SK-N-SH treated with all-trans-retinoic acid at 6 μM for 48 hours (cell line): ENCODE measurements around the gene TCF7.

ENCODE experiments used
- ATAC-seq: fragments of 200-7000 bp; cut with Tn5 transposase; 3 replicates; pipeline ENCODE4 v1.9.1; 2020; ENCODE audit warnings: mild to moderate bottlenecking, moderate library complexity
- ARNTL ChIP-seq: fragments of 450-650 bp; formaldehyde crosslinking; IDR thresholded peaks from 2 replicates; pipeline ENCODE4 v1.5.0; 2020; ENCODE audit warnings: low read depth, mild to moderate bottlenecking, moderate library complexity, borderline replicate concordance
- BACH2 ChIP-seq: fragments of 250-450 bp; sonication (Bioruptor Pico); IDR thresholded peaks from 2 replicates; pipeline ENCODE4 v1.9.0; 2021; ENCODE audit warnings: mild to moderate bottlenecking, borderline replicate concordance
- CSDC2 ChIP-seq: fragments of 250-450 bp; sonication (Bioruptor Pico); IDR thresholded peaks from 2 replicates; pipeline ENCODE4 v1.5.0; 2020; ENCODE audit warnings: mild to moderate bottlenecking, moderate library complexity
- ESRRG ChIP-seq: fragments of 250-450 bp; sonication (Bioruptor Pico); IDR thresholded peaks from 2 replicates; pipeline ENCODE4 v1.6.1; 2021; ENCODE audit warnings: mild to moderate bottlenecking
- GLIS3 ChIP-seq: fragments of 250-450 bp; sonication (Bioruptor Pico); IDR thresholded peaks from 2 replicates; pipeline ENCODE4 v1.5.0; 2020; ENCODE audit warnings: mild to moderate bottlenecking, moderate library complexity
- ISL1 ChIP-seq: fragments of 250-450 bp; sonication (Bioruptor Pico); IDR thresholded peaks from 2 replicates; pipeline ENCODE4 v2.1.2; 2022; ENCODE audit warnings: mild to moderate bottlenecking, moderate library complexity
- OSR1 ChIP-seq: fragments of 250-450 bp; sonication (Bioruptor Pico); IDR thresholded peaks from 2 replicates; pipeline ENCODE4 v1.8.0; 2022; ENCODE audit warnings: moderate library complexity, mild to moderate bottlenecking, inconsistent platforms
- PPARA ChIP-seq: fragments of 250-450 bp; sonication (Bioruptor Pico); IDR thresholded peaks from 2 replicates; pipeline ENCODE4 v1.5.0; 2020; ENCODE audit warnings: mild to moderate bottlenecking, borderline replicate concordance
- RARB ChIP-seq: fragments of 250-450 bp; sonication (Bioruptor Pico); IDR thresholded peaks from 2 replicates; pipeline ENCODE4 v1.8.0; 2021; ENCODE audit warnings: mild to moderate bottlenecking, moderate library complexity
- SNAI2 ChIP-seq: fragments of 250-450 bp; sonication (Bioruptor Pico); IDR thresholded peaks from 2 replicates; pipeline ENCODE4 v1.5.0; 2020; ENCODE audit warnings: mild to moderate bottlenecking, moderate library complexity
- TCF4 ChIP-seq: fragments of 250-450 bp; sonication (Bioruptor Pico); IDR thresholded peaks from 2 replicates; pipeline ENCODE4 v1.8.0; 2021; ENCODE audit warnings: mild to moderate bottlenecking, moderate library complexity, borderline replicate concordance
- TOX ChIP-seq: fragments of 250-450 bp; sonication (Bioruptor Pico); IDR thresholded peaks from 2 replicates; pipeline ENCODE4 v1.8.0; 2021; ENCODE audit warnings: mild to moderate bottlenecking, moderate library complexity, borderline replicate concordance
- ZFP3 ChIP-seq: fragments of 250-450 bp; sonication (Bioruptor Pico); IDR thresholded peaks from 2 replicates; pipeline ENCODE4 v1.5.0; 2020; ENCODE audit warnings: mild to moderate bottlenecking, moderate library complexity
- ZFP30 ChIP-seq: fragments of 450-650 bp; formaldehyde crosslinking; IDR thresholded peaks from 2 replicates; pipeline ENCODE4 v1.5.0; 2022; ENCODE audit warnings: mild to moderate bottlenecking, moderate library complexity
- ZNF565 ChIP-seq: fragments of 450-650 bp; formaldehyde crosslinking; conservative IDR thresholded peaks from 2 replicates; pipeline ENCODE4 v1.5.0; 2020; ENCODE audit warnings: low read depth, mild to moderate bottlenecking, moderate library complexity
- ZNF70 ChIP-seq: fragments of 450-650 bp; formaldehyde crosslinking; IDR thresholded peaks from 2 replicates; pipeline ENCODE4 v1.5.0; 2020; ENCODE audit warnings: mild to moderate bottlenecking, moderate library complexity
- ZNF8 ChIP-seq: fragments of 450-650 bp; formaldehyde crosslinking; IDR thresholded peaks from 2 replicates; pipeline ENCODE4 v1.5.0; 2020; ENCODE audit warnings: mild to moderate bottlenecking, moderate library complexity
- TF ChIP-seq, protein P1 (sequence below): fragments of 250-450 bp; sonication (Bioruptor Pico); IDR thresholded peaks from 2 replicates; pipeline ENCODE4 v1.5.0; 2020; ENCODE audit warnings: mild to moderate bottlenecking, moderate library complexity
- TF ChIP-seq, protein P2 (sequence below): fragments of 250-450 bp; sonication (Bioruptor Pico); IDR thresholded peaks from 2 replicates; pipeline ENCODE4 v1.5.1; 2020; ENCODE audit warnings: low read depth, mild to moderate bottlenecking, moderate library complexity
- TF ChIP-seq, protein P3 (sequence below): fragments of 250-450 bp; sonication (Bioruptor Pico); IDR thresholded peaks from 2 replicates; pipeline ENCODE4 v1.8.0; 2021; ENCODE audit warnings: low read depth, mild to moderate bottlenecking, moderate library complexity, borderline replicate concordance
- TF ChIP-seq, protein P4 (sequence below): fragments of 250-450 bp; sonication (Bioruptor Pico); IDR thresholded peaks from 2 replicates; pipeline ENCODE4 v1.8.0; 2020; ENCODE audit warnings: mild to moderate bottlenecking, moderate library complexity, borderline replicate concordance
- TF ChIP-seq, protein P5 (sequence below): fragments of 250-450 bp; sonication (Bioruptor Pico); IDR thresholded peaks from 2 replicates; pipeline ENCODE4 v1.5.1; 2021; ENCODE audit warnings: mild to moderate bottlenecking, moderate library complexity

The TCF7 gene

DNA sequence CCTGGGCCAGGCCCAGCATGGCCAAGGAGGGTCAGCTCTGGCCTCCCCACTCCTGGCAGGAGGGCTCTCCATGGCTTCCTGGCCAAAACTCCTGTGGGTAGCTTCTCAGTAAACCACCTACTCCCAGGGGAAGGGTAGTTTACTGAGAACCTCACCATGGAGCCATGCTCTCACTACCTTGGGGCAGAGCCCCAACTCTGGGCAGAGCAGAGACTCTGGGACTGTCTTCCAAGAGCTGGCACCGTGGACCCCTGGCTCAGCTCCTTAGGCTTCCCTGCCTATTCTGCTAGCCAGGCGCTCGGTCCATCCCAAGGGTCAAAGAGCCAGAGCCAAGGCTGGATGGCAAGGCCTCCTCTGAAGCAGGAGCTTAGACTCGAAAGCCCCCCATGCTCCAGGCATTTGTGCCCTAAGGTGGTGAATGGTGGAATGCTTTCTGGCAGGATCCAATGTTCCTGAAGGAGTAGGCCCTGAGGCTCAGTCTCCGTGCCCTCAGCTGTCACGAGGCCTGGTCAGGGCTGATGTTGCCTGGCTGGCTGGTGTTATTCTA, 19.6 kb downstream of the TCF7 start:
- ATAC-seq, result no peak
- TF ChIP-seq GLIS3 (CRISPR knock-in tag), result no peak

DNA sequence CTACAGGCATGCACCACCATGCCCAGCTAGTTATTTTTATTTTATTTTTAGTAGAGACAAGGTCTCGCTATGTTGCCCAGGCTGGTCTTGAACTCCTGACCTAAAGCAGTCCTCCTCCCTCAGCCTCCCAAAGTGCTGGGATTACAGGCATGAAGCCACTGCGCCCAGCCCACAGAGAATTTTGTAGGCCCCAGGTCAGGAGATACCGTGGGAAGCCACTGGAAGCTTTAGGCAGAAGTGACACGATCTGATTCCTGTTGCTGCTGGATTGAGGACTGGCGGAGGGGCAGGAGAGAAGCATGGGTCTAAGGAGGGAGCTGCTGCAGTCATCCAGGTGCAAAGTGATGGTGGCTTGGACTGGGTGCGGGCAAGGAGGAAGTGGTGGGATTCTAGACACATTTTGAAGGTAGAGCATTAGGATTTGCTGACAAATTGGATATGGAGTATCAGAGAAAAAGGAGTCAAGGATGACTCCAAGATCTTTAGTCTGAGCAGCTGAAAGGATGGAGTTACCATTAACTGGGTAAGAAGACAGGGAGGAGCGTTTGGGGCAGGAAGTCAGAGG, 20.7 kb downstream of the TCF7 start:
- no peak for ATAC-seq
- TF ChIP-seq GLIS3 (CRISPR knock-in tag) (no peak), ESRRG (CRISPR knock-in tag) (no peak), CSDC2 (CRISPR knock-in tag) (no peak), SNAI2 (CRISPR knock-in tag) (no peak), TOX (CRISPR knock-in tag) (no peak), RARB (CRISPR knock-in tag) (no peak), PPARA (no peak), ZNF565 (no peak), OSR1 (CRISPR knock-in tag) (no peak), TCF4 (CRISPR knock-in tag) (no peak), ZNF8 (CRISPR knock-in tag) (no peak), ZFP30 (CRISPR knock-in tag) (no peak), ZFP3 (CRISPR knock-in tag) (no peak), BACH2 (CRISPR knock-in tag) (no peak), ARNTL (no peak)
- TF ChIP-seq, protein P1, sequence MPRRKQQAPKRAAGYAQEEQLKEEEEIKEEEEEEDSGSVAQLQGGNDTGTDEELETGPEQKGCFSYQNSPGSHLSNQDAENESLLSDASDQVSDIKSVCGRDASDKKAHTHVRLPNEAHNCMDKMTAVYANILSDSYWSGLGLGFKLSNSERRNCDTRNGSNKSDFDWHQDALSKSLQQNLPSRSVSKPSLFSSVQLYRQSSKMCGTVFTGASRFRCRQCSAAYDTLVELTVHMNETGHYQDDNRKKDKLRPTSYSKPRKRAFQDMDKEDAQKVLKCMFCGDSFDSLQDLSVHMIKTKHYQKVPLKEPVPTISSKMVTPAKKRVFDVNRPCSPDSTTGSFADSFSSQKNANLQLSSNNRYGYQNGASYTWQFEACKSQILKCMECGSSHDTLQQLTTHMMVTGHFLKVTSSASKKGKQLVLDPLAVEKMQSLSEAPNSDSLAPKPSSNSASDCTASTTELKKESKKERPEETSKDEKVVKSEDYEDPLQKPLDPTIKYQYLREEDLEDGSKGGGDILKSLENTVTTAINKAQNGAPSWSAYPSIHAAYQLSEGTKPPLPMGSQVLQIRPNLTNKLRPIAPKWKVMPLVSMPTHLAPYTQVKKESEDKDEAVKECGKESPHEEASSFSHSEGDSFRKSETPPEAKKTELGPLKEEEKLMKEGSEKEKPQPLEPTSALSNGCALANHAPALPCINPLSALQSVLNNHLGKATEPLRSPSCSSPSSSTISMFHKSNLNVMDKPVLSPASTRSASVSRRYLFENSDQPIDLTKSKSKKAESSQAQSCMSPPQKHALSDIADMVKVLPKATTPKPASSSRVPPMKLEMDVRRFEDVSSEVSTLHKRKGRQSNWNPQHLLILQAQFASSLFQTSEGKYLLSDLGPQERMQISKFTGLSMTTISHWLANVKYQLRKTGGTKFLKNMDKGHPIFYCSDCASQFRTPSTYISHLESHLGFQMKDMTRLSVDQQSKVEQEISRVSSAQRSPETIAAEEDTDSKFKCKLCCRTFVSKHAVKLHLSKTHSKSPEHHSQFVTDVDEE (CRISPR knock-in tag), result no peak
- TF ChIP-seq, protein P2, sequence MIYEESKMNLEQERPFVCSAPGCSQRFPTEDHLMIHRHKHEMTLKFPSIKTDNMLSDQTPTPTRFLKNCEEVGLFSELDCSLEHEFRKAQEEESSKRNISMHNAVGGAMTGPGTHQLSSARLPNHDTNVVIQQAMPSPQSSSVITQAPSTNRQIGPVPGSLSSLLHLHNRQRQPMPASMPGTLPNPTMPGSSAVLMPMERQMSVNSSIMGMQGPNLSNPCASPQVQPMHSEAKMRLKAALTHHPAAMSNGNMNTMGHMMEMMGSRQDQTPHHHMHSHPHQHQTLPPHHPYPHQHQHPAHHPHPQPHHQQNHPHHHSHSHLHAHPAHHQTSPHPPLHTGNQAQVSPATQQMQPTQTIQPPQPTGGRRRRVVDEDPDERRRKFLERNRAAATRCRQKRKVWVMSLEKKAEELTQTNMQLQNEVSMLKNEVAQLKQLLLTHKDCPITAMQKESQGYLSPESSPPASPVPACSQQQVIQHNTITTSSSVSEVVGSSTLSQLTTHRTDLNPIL (CRISPR knock-in tag), result no peak
- TF ChIP-seq, protein P3, sequence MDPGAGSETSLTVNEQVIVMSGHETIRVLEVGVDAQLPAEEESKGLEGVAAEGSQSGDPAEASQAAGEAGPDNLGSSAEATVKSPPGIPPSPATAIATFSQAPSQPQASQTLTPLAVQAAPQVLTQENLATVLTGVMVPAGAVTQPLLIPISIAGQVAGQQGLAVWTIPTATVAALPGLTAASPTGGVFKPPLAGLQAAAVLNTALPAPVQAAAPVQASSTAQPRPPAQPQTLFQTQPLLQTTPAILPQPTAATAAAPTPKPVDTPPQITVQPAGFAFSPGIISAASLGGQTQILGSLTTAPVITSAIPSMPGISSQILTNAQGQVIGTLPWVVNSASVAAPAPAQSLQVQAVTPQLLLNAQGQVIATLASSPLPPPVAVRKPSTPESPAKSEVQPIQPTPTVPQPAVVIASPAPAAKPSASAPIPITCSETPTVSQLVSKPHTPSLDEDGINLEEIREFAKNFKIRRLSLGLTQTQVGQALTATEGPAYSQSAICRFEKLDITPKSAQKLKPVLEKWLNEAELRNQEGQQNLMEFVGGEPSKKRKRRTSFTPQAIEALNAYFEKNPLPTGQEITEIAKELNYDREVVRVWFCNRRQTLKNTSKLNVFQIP (CRISPR knock-in tag), result no peak
- TF ChIP-seq, protein P4, sequence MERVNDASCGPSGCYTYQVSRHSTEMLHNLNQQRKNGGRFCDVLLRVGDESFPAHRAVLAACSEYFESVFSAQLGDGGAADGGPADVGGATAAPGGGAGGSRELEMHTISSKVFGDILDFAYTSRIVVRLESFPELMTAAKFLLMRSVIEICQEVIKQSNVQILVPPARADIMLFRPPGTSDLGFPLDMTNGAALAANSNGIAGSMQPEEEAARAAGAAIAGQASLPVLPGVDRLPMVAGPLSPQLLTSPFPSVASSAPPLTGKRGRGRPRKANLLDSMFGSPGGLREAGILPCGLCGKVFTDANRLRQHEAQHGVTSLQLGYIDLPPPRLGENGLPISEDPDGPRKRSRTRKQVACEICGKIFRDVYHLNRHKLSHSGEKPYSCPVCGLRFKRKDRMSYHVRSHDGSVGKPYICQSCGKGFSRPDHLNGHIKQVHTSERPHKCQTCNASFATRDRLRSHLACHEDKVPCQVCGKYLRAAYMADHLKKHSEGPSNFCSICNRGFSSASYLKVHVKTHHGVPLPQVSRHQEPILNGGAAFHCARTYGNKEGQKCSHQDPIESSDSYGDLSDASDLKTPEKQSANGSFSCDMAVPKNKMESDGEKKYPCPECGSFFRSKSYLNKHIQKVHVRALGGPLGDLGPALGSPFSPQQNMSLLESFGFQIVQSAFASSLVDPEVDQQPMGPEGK (CRISPR knock-in tag), result no peak

DNA sequence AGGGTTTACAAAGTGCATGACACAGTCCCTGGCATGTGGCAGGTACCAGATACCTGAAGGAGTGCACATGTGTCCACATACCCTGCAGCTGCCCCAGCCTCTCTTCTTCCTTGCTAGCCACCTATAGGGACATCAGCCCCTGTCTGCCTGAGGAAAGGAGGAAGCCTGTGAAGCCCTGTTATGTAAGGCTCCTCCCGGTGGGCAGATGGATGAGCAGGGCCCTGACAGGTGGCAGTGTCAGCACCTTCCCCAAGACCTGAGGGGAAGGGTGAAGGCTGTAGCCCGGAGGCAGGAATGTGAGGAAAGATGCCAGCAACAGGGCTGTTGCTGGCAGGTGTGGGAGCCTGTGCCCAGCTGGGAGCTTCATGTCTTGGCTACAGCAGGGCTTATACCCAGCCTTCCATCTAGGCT, 21.7 kb downstream of the TCF7 start:
- no peak for ATAC-seq
- TF ChIP-seq OSR1 (CRISPR knock-in tag), result no peak
- TF ChIP-seq GLIS3 (CRISPR knock-in tag), result no peak
- TF ChIP-seq TCF4 (CRISPR knock-in tag), result no peak
- TF ChIP-seq, protein P5, sequence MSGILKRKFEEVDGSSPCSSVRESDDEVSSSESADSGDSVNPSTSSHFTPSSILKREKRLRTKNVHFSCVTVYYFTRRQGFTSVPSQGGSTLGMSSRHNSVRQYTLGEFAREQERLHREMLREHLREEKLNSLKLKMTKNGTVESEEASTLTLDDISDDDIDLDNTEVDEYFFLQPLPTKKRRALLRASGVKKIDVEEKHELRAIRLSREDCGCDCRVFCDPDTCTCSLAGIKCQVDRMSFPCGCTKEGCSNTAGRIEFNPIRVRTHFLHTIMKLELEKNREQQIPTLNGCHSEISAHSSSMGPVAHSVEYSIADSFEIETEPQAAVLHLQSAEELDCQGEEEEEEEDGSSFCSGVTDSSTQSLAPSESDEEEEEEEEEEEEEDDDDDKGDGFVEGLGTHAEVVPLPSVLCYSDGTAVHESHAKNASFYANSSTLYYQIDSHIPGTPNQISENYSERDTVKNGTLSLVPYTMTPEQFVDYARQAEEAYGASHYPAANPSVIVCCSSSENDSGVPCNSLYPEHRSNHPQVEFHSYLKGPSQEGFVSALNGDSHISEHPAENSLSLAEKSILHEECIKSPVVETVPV, result no peak
- TF ChIP-seq SNAI2 (CRISPR knock-in tag), result no peak
- TF ChIP-seq ZNF70, result no peak
- TF ChIP-seq, protein P3 (CRISPR knock-in tag), result no peak
- TF ChIP-seq ESRRG (CRISPR knock-in tag), result no peak
- no peak for TF ChIP-seq ZNF565
- no peak for TF ChIP-seq BACH2 (CRISPR knock-in tag)
- TF ChIP-seq ISL1 (CRISPR knock-in tag), result no peak
- no peak for TF ChIP-seq CSDC2 (CRISPR knock-in tag)
